NCI-H524 (cell line): Measurements from ENCODE around the gene L3MBTL2.
A peak's percentile ranks its signal among the peaks of the same experiment; 100 is the strongest.

Experiments used
- DNase-seq, 2 experiments: peaks; one replicate each; lab custom pipeline; 2025; lab: John Stamatoyannopoulos, UW

L3MBTL2 gene

GRCh38 chr22:41215409-41215808, 10.3 kb downstream of the L3MBTL2 start:
- DNase-seq: no peak

GRCh38 chr22:41215926-41216325, 10.8 kb downstream of the L3MBTL2 start:
- no peak for DNase-seq

- DNase-seq: no peak
Measured at GRCh38 chr22:41216984-41217383, 11.9 kb downstream of the L3MBTL2 start.

GRCh38 chr22:41217553-41218157, 12.5 kb downstream of the L3MBTL2 start:
- DNase-seq: no peak

GRCh38 chr22:41222846-41223507, 17.9 kb downstream of the L3MBTL2 start:
- no peak for DNase-seq

GRCh38 chr22:41223535-41223934, 18.4 kb downstream of the L3MBTL2 start:
- no peak for DNase-seq

- no peak for DNase-seq
Measured at GRCh38 chr22:41226723-41227655, 21.9 kb downstream of the L3MBTL2 start.

GRCh38 chr22:41229215-41229614, 24.1 kb downstream of the L3MBTL2 start:
- no peak for DNase-seq

GRCh38 chr22:41229730-41230400, 24.8 kb downstream of the L3MBTL2 start:
- DNase-seq: no peak

- DNase-seq: no peak
Measured at GRCh38 chr22:41230401-41230785, 25.3 kb downstream of the L3MBTL2 start.

GRCh38 chr22:41231369-41231768, 26.3 kb downstream of the L3MBTL2 start:
- DNase-seq: no peak

GRCh38 chr22:41234815-41235695, 29.9 kb downstream of the L3MBTL2 start:
- DNase-seq: peak; percentile 27 to 72

GRCh38 chr22:41237036-41237706, 32.1 kb downstream of the L3MBTL2 start:
- DNase-seq: no peak

- peak; percentile 28 to 80 for DNase-seq
Measured at GRCh38 chr22:41237707-41238569, 32.8 kb downstream of the L3MBTL2 start.

GRCh38 chr22:41238570-41239442, 33.7 kb downstream of the L3MBTL2 start:
- no peak for DNase-seq

GRCh38 chr22:41239443-41240128, 34.5 kb downstream of the L3MBTL2 start:
- DNase-seq: no peak

- DNase-seq: peak in 1 of 2 experiments; percentile 31
Measured at GRCh38 chr22:41240377-41241132, 35.4 kb downstream of the L3MBTL2 start, which contains the start of gene CHADL. Gene CHADL (minus strand): TSS chr22:41240931. CDS start chr22:41240881, 50 bp downstream.
